Right ventricle myocardium superior (tissue), 1 donor: Measurements from ENCODE around the gene NUP214. TPM values are rescaled to one million over a fixed set of nuclear protein-coding genes. Genes with fewer than 3 reads are reported as not detected.
"Not testable (repeated sequence)": the region's sequence is repeated elsewhere in the genome, so short reads cannot be mapped to it uniquely, and the experiment has no call there.

Experiments used
- ATAC-seq: fragments of 200-7000 bp; cut with Tn5 transposase; one replicate; pipeline ENCODE4 v1.9.1; 2020; ENCODE audit warnings: mild to moderate bottlenecking; ENCODE audit not compliant: poor library complexity
- DNase-seq: peaks from one replicate; pipeline ENCODE4 v3.0.0-alpha.2; 2020
- intact Hi-C: fragments of 100-400 bp; cut with DNase I; formaldehyde crosslinking; loops from one replicate; pipeline ENCODE4 v1.11.2; 2022
- total RNA-seq: library from RNA; stranded (reverse); fragmentation: NEBNext Ultra II Directional; extraction: Animal tissue kit (Norgen Biotek cat#: 25700); gene quantifications from one replicate; pipeline ENCODE4 v1.2.1, GENCODE V29; 2021
- donor health status: DM: no; HTN: yes; CAD: no; lungs with severe emphysema.

The NUP214 gene
- total RNA-seq, 1 donor from 2014 or later, result 22.4 TPM

GRCh38 chr9:131095666-131096268, 29.6 kb upstream of the NUP214 start:
- intact Hi-C loops, result no loop called here
- DNase-seq (no peak), ATAC-seq (no peak)

- intact Hi-C loops, result no loop called here
- DNase-seq, result no peak
- ATAC-seq, result peak; percentile 47
Observed at GRCh38 chr9:131096269-131097125, 28.9 kb upstream of the NUP214 start, which contains the start of gene AIF1L. Gene AIF1L (plus strand): TSS chr9:131096531. CDS start chr9:131096630, 99 bp downstream.

- DNase-seq (no peak), ATAC-seq (no peak)
- intact Hi-C loops, result no loop called here
Observed at GRCh38 chr9:131097126-131097947, 28.0 kb upstream of the NUP214 start.

- DNase-seq, result peak; percentile 73
- intact Hi-C loops, result no loop called here
- peak; percentile 16 for ATAC-seq
Observed at GRCh38 chr9:131097948-131098278, 27.5 kb upstream of the NUP214 start.

- intact Hi-C loops, result no loop called here
- no peak for DNase-seq
- ATAC-seq, result no peak
Observed at GRCh38 chr9:131098391-131099101, 26.8 kb upstream of the NUP214 start.

- no peak for DNase-seq
Observed at GRCh38 chr9:131099102-131099606, 26.2 kb upstream of the NUP214 start.

GRCh38 chr9:131099845-131100244, 25.5 kb upstream of the NUP214 start:
- intact Hi-C loops, DNase-seq, ATAC-seq: not testable (repeated sequence)

More at GRCh38 chr9:131099102-131099606, 26.2 kb upstream of the NUP214 start:
- ATAC-seq, result no peak
- intact Hi-C loops, result no loop called here

- ATAC-seq, result no peak
- intact Hi-C loops, result no loop called here
- no peak for DNase-seq
Observed at GRCh38 chr9:131100445-131100844, 24.9 kb upstream of the NUP214 start.

- DNase-seq (no peak), ATAC-seq (no peak)
- intact Hi-C loops, result no loop called here
Observed at GRCh38 chr9:131101207-131101964, 24.0 kb upstream of the NUP214 start.

- no peak for ATAC-seq
- intact Hi-C loops, result no loop called here
- DNase-seq, result no peak
Observed at GRCh38 chr9:131103024-131103423, 22.4 kb upstream of the NUP214 start.

- DNase-seq (no peak), ATAC-seq (no peak)
- intact Hi-C loops, result no loop called here
Observed at GRCh38 chr9:131103535-131103934, 21.9 kb upstream of the NUP214 start.

GRCh38 chr9:131104016-131104740, 21.2 kb upstream of the NUP214 start:
- intact Hi-C loops, result no loop called here
- ATAC-seq, result no peak
- DNase-seq, result no peak

GRCh38 chr9:131105952-131106351, 19.4 kb upstream of the NUP214 start:
- DNase-seq (no peak), ATAC-seq (no peak)
- intact Hi-C loops, result no loop called here

- peak; percentile 67 for ATAC-seq
- intact Hi-C loops, result no loop called here
- peak; percentile 72 for DNase-seq
Observed at GRCh38 chr9:131107760-131108159, 17.6 kb upstream of the NUP214 start.

- no peak for DNase-seq
- ATAC-seq, result no peak
- intact Hi-C loops, result no loop called here
Observed at GRCh38 chr9:131111186-131111853, 14.1 kb upstream of the NUP214 start.

- intact Hi-C loops, result no loop called here
- no peak for DNase-seq
- ATAC-seq, result no peak
Observed at GRCh38 chr9:131111854-131112311, 13.5 kb upstream of the NUP214 start.
